ENCODE measurements around the gene CEP95. TPM values are rescaled to one million over a fixed set of nuclear protein-coding genes. Genes with fewer than 3 reads are reported as not detected.
"Not testable (repeated sequence)": the region's sequence is repeated elsewhere in the genome, so short reads cannot be mapped to it uniquely, and the experiment has no call there.

The CEP95 gene
- total RNA-seq, 1 donor from 2014 or later = 46.4 TPM

GRCh38 chr17:64480951-64481350, 25.8 kb upstream of the CEP95 start:
- intact Hi-C loops (cut with micrococcal nuclease) = no loop called here
- peaks cover 23% of the 10 kb centered on the region for H3K36me3 Mint-ChIP-seq (ENCODE audit: low read depth)

GRCh38 chr17:64484380-64484779, 22.4 kb upstream of the CEP95 start:
- Mint-ChIP-seq H3K4me3 (no peak overlapping the region), H3K4me1 (ENCODE audit: low read depth) (peaks cover 6% of the 10 kb centered on the region), H3K36me3 (ENCODE audit: low read depth) (peaks cover 22% of the 10 kb centered on the region), H3K9me3 (no peaks in the 10 kb centered on the region), H3K27ac (no peak overlapping the region), H3K27me3 (ENCODE audit: insufficient read depth) (no peaks in the 10 kb centered on the region)
- intact Hi-C loops (cut with micrococcal nuclease) = no loop called here
- DNase-seq (ENCODE audit: low spot score) = no peak

More at GRCh38 chr17:64480951-64481350, 25.8 kb upstream of the CEP95 start:
- Mint-ChIP-seq H3K4me1 (ENCODE audit: low read depth) (peaks cover 6% of the 10 kb centered on the region), H3K4me3 (no peak overlapping the region), H3K9me3 (no peaks in the 10 kb centered on the region), H3K27ac (no peak overlapping the region), H3K27me3 (ENCODE audit: insufficient read depth) (no peaks in the 10 kb centered on the region)
- DNase-seq (ENCODE audit: low spot score) = no peak

GRCh38 chr17:64488301-64488700, 18.5 kb upstream of the CEP95 start:
- no peak overlapping the region for H3K27ac Mint-ChIP-seq
- no peak overlapping the region for H3K4me3 Mint-ChIP-seq
- peaks cover 28% of the 10 kb centered on the region for H3K36me3 Mint-ChIP-seq (ENCODE audit: low read depth)
- intact Hi-C loops (cut with micrococcal nuclease) = no loop called here
- H3K4me1 Mint-ChIP-seq (ENCODE audit: low read depth) = peaks cover 11% of the 10 kb centered on the region
- H3K27me3 Mint-ChIP-seq (ENCODE audit: insufficient read depth) = no peaks in the 10 kb centered on the region
- no peak for DNase-seq (ENCODE audit: low spot score)
- H3K9me3 Mint-ChIP-seq = no peaks in the 10 kb centered on the region

- H3K9me3 Mint-ChIP-seq = no peaks in the 10 kb centered on the region
- peaks cover 30% of the 10 kb centered on the region for H3K4me1 Mint-ChIP-seq (ENCODE audit: low read depth)
- peak; percentile 53 for DNase-seq (ENCODE audit: low spot score)
- H3K36me3 Mint-ChIP-seq (ENCODE audit: low read depth) = peaks cover 31% of the 10 kb centered on the region
- no peak overlapping the region for H3K27ac Mint-ChIP-seq
- H3K27me3 Mint-ChIP-seq (ENCODE audit: insufficient read depth) = no peaks in the 10 kb centered on the region
- no peak overlapping the region for H3K4me3 Mint-ChIP-seq
- intact Hi-C loops (cut with micrococcal nuclease) = loop anchor here (1.0 to 10.0 kb wide), 4 partner anchors 71 to 466 kb away; partner anchors contain the start of gene ICAM2
These were observed 15.5 kb upstream of the CEP95 start for GRCh38 chr17:64491034-64491860.

GRCh38 chr17:64491994-64492393, 14.8 kb upstream of the CEP95 start:
- H3K4me3 Mint-ChIP-seq = no peak overlapping the region
- no peaks in the 10 kb centered on the region for H3K9me3 Mint-ChIP-seq
- peak overlapping the region; percentile 7 for H3K27ac Mint-ChIP-seq
- H3K4me1 Mint-ChIP-seq (ENCODE audit: low read depth) = peaks cover 36% of the 10 kb centered on the region
- no peaks in the 10 kb centered on the region for H3K27me3 Mint-ChIP-seq (ENCODE audit: insufficient read depth)
- DNase-seq (ENCODE audit: low spot score) = no peak
- intact Hi-C loops (cut with micrococcal nuclease) = loop anchor here (1.0 to 10.0 kb wide), 5 partner anchors 15 to 467 kb away; partner anchors contain the start of genes CEP95, DDX5 and ICAM2
- peaks cover 31% of the 10 kb centered on the region for H3K36me3 Mint-ChIP-seq (ENCODE audit: low read depth)

GRCh38 chr17:64492481-64493109, 14.2 kb upstream of the CEP95 start:
- H3K9me3 Mint-ChIP-seq = no peaks in the 10 kb centered on the region
- no peak for DNase-seq (ENCODE audit: low spot score)
- H3K27ac Mint-ChIP-seq = no peak overlapping the region

GRCh38 chr17:64494121-64494520, 12.7 kb upstream of the CEP95 start:
- Mint-ChIP-seq H3K36me3 (ENCODE audit: low read depth) (peaks cover 43% of the 10 kb centered on the region), H3K27ac (peak overlapping the region; percentile 61), H3K4me1 (ENCODE audit: low read depth) (peaks cover 55% of the 10 kb centered on the region), H3K27me3 (ENCODE audit: insufficient read depth) (no peaks in the 10 kb centered on the region), H3K4me3 (peak overlapping the region; percentile 73), H3K9me3 (no peaks in the 10 kb centered on the region)
- intact Hi-C loops (cut with micrococcal nuclease) = loop anchor here (5.0 to 10.0 kb wide), 2 partner anchors 187 to 469 kb away; partner anchors contain the start of gene ICAM2
- DNase-seq (ENCODE audit: low spot score) = no peak

More at GRCh38 chr17:64492481-64493109, 14.2 kb upstream of the CEP95 start:
- no peak overlapping the region for H3K4me3 Mint-ChIP-seq
- peaks cover 32% of the 10 kb centered on the region for H3K36me3 Mint-ChIP-seq (ENCODE audit: low read depth)
- intact Hi-C loops (cut with micrococcal nuclease) = loop anchor here (2.0 to 10.0 kb wide), 3 partner anchors 14 to 468 kb away; partner anchors contain the start of genes CEP95, DDX5 and ICAM2
- peaks cover 42% of the 10 kb centered on the region for H3K4me1 Mint-ChIP-seq (ENCODE audit: low read depth)
- no peaks in the 10 kb centered on the region for H3K27me3 Mint-ChIP-seq (ENCODE audit: insufficient read depth)

GRCh38 chr17:64495300-64495699, 11.5 kb upstream of the CEP95 start:
- DNase-seq (ENCODE audit: low spot score); H3K27me3 Mint-ChIP-seq (ENCODE audit: insufficient read depth); H3K9me3 Mint-ChIP-seq; H3K27ac Mint-ChIP-seq: not testable (repeated sequence)
- Mint-ChIP-seq H3K36me3 (ENCODE audit: low read depth) (peaks cover 53% of the 10 kb centered on the region), H3K4me3 (peak overlapping the region; percentile 100), H3K4me1 (ENCODE audit: low read depth) (peaks cover 60% of the 10 kb centered on the region)
- intact Hi-C loops (cut with micrococcal nuclease) = loop anchor here (10.0 kb wide), 1 partner anchor 470 kb away; the partner anchor contains the start of gene ICAM2

GRCh38 chr17:64496348-64496785, 10.4 kb upstream of the CEP95 start:
- no peaks in the 10 kb centered on the region for H3K27me3 Mint-ChIP-seq (ENCODE audit: insufficient read depth)

GRCh38 chr17:64496786-64497564, 9.8 kb upstream of the CEP95 start, which contains the start of gene POLG2:
TSS of gene POLG2 (minus strand) at chr17:64497054. CDS start at chr17:64496968, 86 bp downstream.
- H3K4me1 Mint-ChIP-seq (ENCODE audit: low read depth) = peaks cover 69% of the 10 kb centered on the region
- H3K4me3 Mint-ChIP-seq = peak within 1 kb of the TSS; percentile 100
- no peaks in the 10 kb centered on the region for H3K9me3 Mint-ChIP-seq
- intact Hi-C loops (cut with micrococcal nuclease) = loop anchor here (1.0 to 10.0 kb wide), 5 partner anchors 9 to 472 kb away; partner anchors contain the start of genes CEP95, DDX5 and ICAM2
- peak within 1 kb of the TSS; percentile 100 for H3K27ac Mint-ChIP-seq
- H3K36me3 Mint-ChIP-seq (ENCODE audit: low read depth) = peaks cover 60% of the 10 kb centered on the region
- H3K27me3 Mint-ChIP-seq (ENCODE audit: insufficient read depth) = no peaks in the 10 kb centered on the region
- peak; percentile 94 for DNase-seq (ENCODE audit: low spot score)

More at GRCh38 chr17:64496348-64496785, 10.4 kb upstream of the CEP95 start:
- peak overlapping the region; percentile 100 for H3K4me3 Mint-ChIP-seq
- H3K4me1 Mint-ChIP-seq (ENCODE audit: low read depth) = peaks cover 66% of the 10 kb centered on the region
- peaks cover 56% of the 10 kb centered on the region for H3K36me3 Mint-ChIP-seq (ENCODE audit: low read depth)
- intact Hi-C loops (cut with micrococcal nuclease) = loop anchor here (2.0 to 10.0 kb wide), 2 partner anchors 106 to 472 kb away; partner anchors contain the start of gene ICAM2
- no peak for DNase-seq (ENCODE audit: low spot score)
- peak overlapping the region; percentile 100 for H3K27ac Mint-ChIP-seq
- H3K9me3 Mint-ChIP-seq = no peaks in the 10 kb centered on the region

- no peaks in the 10 kb centered on the region for H3K27me3 Mint-ChIP-seq (ENCODE audit: insufficient read depth)
- H3K9me3 Mint-ChIP-seq = no peaks in the 10 kb centered on the region
- H3K4me1 Mint-ChIP-seq (ENCODE audit: low read depth) = peaks cover 74% of the 10 kb centered on the region
- peak overlapping the region; percentile 100 for H3K27ac Mint-ChIP-seq
- peak overlapping the region; percentile 100 for H3K4me3 Mint-ChIP-seq
- no peak for DNase-seq (ENCODE audit: low spot score)
- intact Hi-C loops (cut with micrococcal nuclease) = loop anchor here (1.0 to 10.0 kb wide), 5 partner anchors 9 to 473 kb away; partner anchors contain the start of genes CEP95, DDX5 and ICAM2
- peaks cover 63% of the 10 kb centered on the region for H3K36me3 Mint-ChIP-seq (ENCODE audit: low read depth)
These were observed 9.2 kb upstream of the CEP95 start for GRCh38 chr17:64497565-64498035.

All from activated T-helper 1 cell treated with anti-CD3 and anti-CD28 coated beads, Interleukin-12 subunit alpha, Interleukin-12 subunit beta, Interleukin-2, Interleukin-4 antibody, amounts not matched to agents 30 ng/mL and 10 ng/mL and 1 ng/mL, durations not matched to agents 14 hours and 24 hours and 36 hours (primary cell).